Psoas muscle (tissue), 8 donors: ENCODE results near the gene NTNG1. TPM values are rescaled to one million over a fixed set of nuclear protein-coding genes. Genes with fewer than 3 reads are reported as not detected.
A peak's percentile ranks its signal among the peaks of the same experiment; 100 is the strongest.

Experiments used
- ATAC-seq, 4 donors: fragments of 200-7000 bp; cut with Tn5 transposase; one replicate each; pipeline ENCODE4 v1.9.1; 2020; ENCODE audit warnings: moderate library complexity in 3 of 4, mild to moderate bottlenecking in 2 of 4
- DNase-seq, 2 donors: peaks; one replicate each; pipeline ENCODE4 v3.0.0-alpha.2; 2020
- H3K27ac ChIP-seq: fragments of 200-600 bp; one replicate; pipeline ENCODE4 v1.8.0; 2022
- H3K27me3 ChIP-seq, 3 donors: fragments of 200-600 bp in 1 of 3; one replicate each; pipeline versions ENCODE4 v1.6.1 to v1.8.0; 2013 to 2022; ENCODE audit warnings: low read length in 2 of 3, mild to moderate bottlenecking in 2 of 3, moderate library complexity in 1 of 3; ENCODE audit not compliant: insufficient read depth in 3 of 3
- H3K36me3 ChIP-seq, 2 donors: fragments of 200-600 bp in 1 of 2; one replicate each; pipeline versions ENCODE4 v1.6.1 to v1.8.0; 2013 to 2022; ENCODE audit warnings: low read depth in 1 of 2, mild to moderate bottlenecking in 1 of 2, moderate library complexity in 1 of 2; ENCODE audit not compliant: insufficient read depth in 1 of 2
- H3K4me1 ChIP-seq: fragments of 200-600 bp; one replicate; pipeline ENCODE4 v1.8.0; 2022
- H3K4me3 ChIP-seq: fragments of 200-600 bp; one replicate; pipeline ENCODE4 v1.8.0; 2022; ENCODE audit warnings: mild to moderate bottlenecking
- H3K9me3 ChIP-seq: fragments of 200-600 bp; one replicate; pipeline ENCODE4 v1.8.0; 2022
- WGBS, 3 donors: extraction: QIAGEN DNeasy Blood & Tissue Kit; methylation state at CpG; one replicate each; pipeline versions ENCODE4 v1.1.6 to v1.1.7; 2013; 5-methylcytosine and 5-hydroxymethylcytosine counted together
- intact Hi-C, 2 donors: fragments of 100-400 bp; cut with DNase I; formaldehyde crosslinking; loops; one replicate each; pipeline versions ENCODE4 v1.11.0 to v1.14.2; 2022
- polyA plus RNA-seq, 3 donors: library from polyadenylated mRNA; stranded (reverse); fragments of 200-250 nt; gene quantifications; one replicate each; pipeline ENCODE4 v1.2.3, GENCODE V29; 2013
- total RNA-seq, 4 donors: library from RNA; stranded (reverse); fragmentation: NEBNext Ultra II Directional in 2 of 4; extraction: Animal tissue kit (Norgen Biotek cat#: 25700) in 2 of 4; gene quantifications; one replicate each; pipeline versions ENCODE4 v1.2.1 to v1.2.4, GENCODE V29; 2021 to 2023
- TF ChIP-seq, protein P1 (sequence below): fragments of 200-600 bp; IDR thresholded peaks from one replicate; pipeline ENCODE4 v1.8.0; 2022; ENCODE audit warnings: antibody characterized with exemption
- donor health status: healthy with polysubstance abuse.
- donor health status: DM: no; HTN: no; CAD: no; lungs with moderate emphysema.
- donor health status: Bipolar disorder and iron deficiency.
- donor health status: healthy.
- donor health status: DM: yes; HTN: yes; CAD: no.
- donor health status: DM: no; HTN: no; CAD: no.
- donor health status: DM: no; HTN: no; CAD: no.
- donor health status: DM: yes; HTN: yes; CAD: no.

Gene NTNG1
- total and polyA plus RNA-seq, 7 donors, result 0.01 to 0.34 (median 0.27) TPM; not detected in 4

DNA sequence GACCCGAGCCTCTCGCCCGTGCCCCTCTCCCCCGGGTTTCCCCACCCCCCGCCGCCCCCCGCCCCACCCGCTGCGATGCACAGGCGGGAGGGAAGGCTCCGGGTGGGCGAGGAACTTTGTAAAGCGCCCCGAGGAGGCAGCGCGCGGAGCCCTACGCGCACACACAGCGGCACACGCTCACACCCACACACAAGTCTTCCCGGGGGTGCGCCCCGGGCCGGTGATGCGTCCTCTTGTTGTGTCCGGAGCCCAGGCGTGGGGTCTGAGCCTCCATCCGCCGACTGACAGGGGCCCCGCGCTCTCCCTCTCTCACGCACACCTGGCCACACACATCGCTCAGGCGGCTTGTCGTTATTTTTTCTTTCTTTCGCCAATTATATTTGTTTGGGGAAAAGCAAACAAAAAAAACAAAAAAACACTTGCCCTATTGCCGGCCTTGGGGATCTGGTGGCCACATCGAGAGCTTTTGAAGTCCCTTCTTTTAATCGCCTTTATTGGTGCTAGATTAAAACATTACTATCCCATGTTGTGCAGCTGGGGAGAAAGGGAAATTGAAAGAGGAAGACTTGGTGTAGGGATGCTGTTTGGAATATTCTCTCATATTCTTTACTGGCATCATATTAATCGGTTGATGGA, 770 bp downstream of the NTNG1 start:
- peaks cover 4 to 70% (median 13%) of the 10 kb centered on the region in 3 donors for H3K27me3 ChIP-seq
- peak overlapping the region; percentile 65 for H3K4me3 ChIP-seq
- no peaks in the 10 kb centered on the region for H3K36me3 ChIP-seq
- no peaks in the 10 kb centered on the region for H3K9me3 ChIP-seq
- H3K27ac ChIP-seq, result no peak overlapping the region
- H3K4me1 ChIP-seq, result peaks cover 8% of the 10 kb centered on the region
- peak; percentile 21 to 47 for DNase-seq
- TF ChIP-seq, protein P1, sequence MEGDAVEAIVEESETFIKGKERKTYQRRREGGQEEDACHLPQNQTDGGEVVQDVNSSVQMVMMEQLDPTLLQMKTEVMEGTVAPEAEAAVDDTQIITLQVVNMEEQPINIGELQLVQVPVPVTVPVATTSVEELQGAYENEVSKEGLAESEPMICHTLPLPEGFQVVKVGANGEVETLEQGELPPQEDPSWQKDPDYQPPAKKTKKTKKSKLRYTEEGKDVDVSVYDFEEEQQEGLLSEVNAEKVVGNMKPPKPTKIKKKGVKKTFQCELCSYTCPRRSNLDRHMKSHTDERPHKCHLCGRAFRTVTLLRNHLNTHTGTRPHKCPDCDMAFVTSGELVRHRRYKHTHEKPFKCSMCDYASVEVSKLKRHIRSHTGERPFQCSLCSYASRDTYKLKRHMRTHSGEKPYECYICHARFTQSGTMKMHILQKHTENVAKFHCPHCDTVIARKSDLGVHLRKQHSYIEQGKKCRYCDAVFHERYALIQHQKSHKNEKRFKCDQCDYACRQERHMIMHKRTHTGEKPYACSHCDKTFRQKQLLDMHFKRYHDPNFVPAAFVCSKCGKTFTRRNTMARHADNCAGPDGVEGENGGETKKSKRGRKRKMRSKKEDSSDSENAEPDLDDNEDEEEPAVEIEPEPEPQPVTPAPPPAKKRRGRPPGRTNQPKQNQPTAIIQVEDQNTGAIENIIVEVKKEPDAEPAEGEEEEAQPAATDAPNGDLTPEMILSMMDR, result no peak
- ATAC-seq, result peak in 1 of 4 donors; percentile 35
- intact Hi-C loops, result no loop called here
- 0 to 1% (median 1%) methylated on average over 27 to 41 of the region's 41 CpGs for WGBS, 3 donors

DNA sequence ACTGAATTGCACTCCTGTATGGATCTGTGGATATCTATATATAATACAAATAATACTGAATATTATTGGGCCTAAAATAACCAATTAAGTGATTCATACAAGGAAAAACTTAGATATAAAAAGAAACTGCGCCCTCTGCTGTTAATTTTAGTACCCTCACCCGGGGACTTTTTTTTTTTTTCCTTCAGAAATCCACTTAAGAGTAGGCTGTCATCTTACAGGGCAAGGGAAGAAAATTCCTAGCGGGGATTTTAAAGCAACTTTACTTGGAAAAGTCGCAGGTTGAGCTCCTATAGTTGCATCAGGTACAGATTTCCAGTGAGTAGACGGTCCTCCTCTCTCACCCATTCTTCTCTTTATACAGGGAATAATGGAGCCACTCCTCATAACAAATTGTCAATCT, 1.3 kb downstream of the NTNG1 start:
- whole genome bisulfite sequencing, 3 donors, result 1 to 2% (median 1%) methylated on average over 5 of the region's 5 CpGs
- TF ChIP-seq, protein P1, result peak; percentile 61
- intact Hi-C loops, result no loop called here
- Histone ChIP-seq H3K4me1 (peaks cover 8% of the 10 kb centered on the region), H3K4me3 (peak overlapping the region; percentile 65), H3K9me3 (no peaks in the 10 kb centered on the region), H3K36me3 (no peaks in the 10 kb centered on the region), H3K27ac (no peak overlapping the region), H3K27me3 (peaks cover 4 to 71% (median 13%) of the 10 kb centered on the region in 3 donors)
- peak in 1 of 4 donors; percentile 45 for ATAC-seq
- no peak for DNase-seq

GRCh38 chr1:107142666-107143065, 1.8 kb downstream of the NTNG1 start:
- no peak for ATAC-seq
- Histone ChIP-seq H3K27me3 (peaks cover 4 to 77% (median 14%) of the 10 kb centered on the region in 3 donors), H3K36me3 (no peaks in the 10 kb centered on the region), H3K9me3 (no peaks in the 10 kb centered on the region), H3K4me1 (peaks cover 8% of the 10 kb centered on the region), H3K27ac (no peak overlapping the region), H3K4me3 (no peak overlapping the region)
- TF ChIP-seq, protein P1, result no peak
- intact Hi-C loops, result no loop called here
- DNase-seq, result no peak
- 39 to 50% (median 47%) methylated on average over 2 of the region's 2 CpGs for WGBS, 3 donors

DNA sequence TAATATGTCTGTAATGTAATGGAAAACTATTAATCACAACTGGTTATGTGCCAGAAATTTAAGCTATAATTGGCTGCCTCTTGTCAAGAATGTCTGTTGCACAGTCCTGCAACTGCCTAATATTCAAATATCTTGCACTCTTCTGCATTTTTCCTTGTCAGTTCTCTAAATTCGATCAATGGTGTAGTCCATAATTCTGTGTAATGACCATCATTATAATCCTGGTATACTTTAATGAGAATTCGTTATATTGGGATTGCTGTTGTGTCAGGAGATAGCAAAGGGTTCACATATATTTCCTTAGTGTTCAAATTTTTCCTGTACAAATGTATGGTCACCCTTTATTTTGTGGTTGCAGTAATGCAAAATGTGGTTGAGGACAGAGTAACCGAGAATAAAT, 4.8 kb downstream of the NTNG1 start:
- Histone ChIP-seq H3K9me3 (no peaks in the 10 kb centered on the region), H3K27me3 (peaks cover 2 to 66% (median 22%) of the 10 kb centered on the region in 3 donors), H3K36me3 (no peaks in the 10 kb centered on the region), H3K4me1 (peaks cover 4% of the 10 kb centered on the region), H3K4me3 (no peak overlapping the region), H3K27ac (no peak overlapping the region)
- ATAC-seq (no peak), DNase-seq (no peak)
- intact Hi-C loops, result no loop called here
- TF ChIP-seq, protein P1, result no peak
- 74 to 76% (median 76%) methylated on average over 3 of the region's 3 CpGs for WGBS, 3 donors

DNA sequence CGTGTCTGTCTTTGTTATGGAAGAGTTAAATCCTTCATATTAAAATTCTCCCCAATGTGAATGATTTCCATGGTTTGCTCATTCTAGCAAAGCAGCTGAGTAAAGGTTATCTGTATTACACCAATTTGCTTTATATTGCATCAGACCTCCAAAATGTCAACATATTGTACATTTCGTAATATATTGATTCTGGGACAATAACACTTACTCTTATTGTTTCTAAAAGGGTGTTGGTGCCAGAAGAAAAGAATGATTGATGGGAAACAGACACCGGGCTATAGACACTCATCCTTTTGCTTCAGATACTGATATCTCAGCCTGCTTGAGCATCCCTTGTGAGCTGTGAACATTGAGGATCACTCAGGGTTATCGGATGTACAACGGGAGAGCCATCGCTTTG, 7.0 kb downstream of the NTNG1 start:
- DNase-seq (no peak), ATAC-seq (no peak)
- TF ChIP-seq, protein P1, result no peak
- WGBS, 3 donors, result 85 to 89% (median 87%) methylated on average over 6 of the region's 6 CpGs
- Histone ChIP-seq H3K36me3 (no peaks in the 10 kb centered on the region), H3K4me3 (no peak overlapping the region), H3K4me1 (no peaks in the 10 kb centered on the region), H3K27ac (no peak overlapping the region), H3K27me3 (peaks cover 0 to 49% (median 25%) of the 10 kb centered on the region in 3 donors), H3K9me3 (no peaks in the 10 kb centered on the region)
- intact Hi-C loops, result no loop called here
